MM.1S (cell line): Measurements from ENCODE around the gene GSG1L.

Source experiments
- EZH2phosphoT487 ChIP-seq: fragments of 300-600 bp; sonication (generic); IDR thresholded peaks from 2 replicates; pipeline ENCODE4 v1.6.1; 2018; ENCODE audit warnings: antibody characterized with exemption, low read length
- TF ChIP-seq, protein P1 (sequence below): fragments of 300-600 bp; sonication (generic); IDR thresholded peaks from 2 replicates; pipeline ENCODE4 v1.5.1; 2016; ENCODE audit warnings: antibody characterized with exemption, low read length, mixed read lengths

DNA sequence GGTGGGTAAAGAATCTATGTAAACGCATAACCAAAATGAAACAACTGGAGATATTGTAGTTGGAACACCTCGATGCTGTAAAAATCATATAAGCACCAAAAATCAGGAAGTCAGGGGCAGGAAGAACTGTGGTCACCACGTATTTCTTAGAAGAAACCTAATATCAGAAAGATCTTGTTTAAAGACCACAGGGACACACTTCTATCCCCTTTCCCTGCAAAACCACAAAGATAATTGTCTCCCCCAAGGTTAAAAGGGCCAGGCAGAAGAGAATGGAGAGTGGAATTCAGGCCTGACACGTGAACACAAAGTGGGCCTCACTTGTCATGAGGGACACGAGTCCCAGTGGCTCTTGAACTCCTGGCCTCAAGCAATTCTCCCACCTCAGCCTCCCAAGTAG is 68.1 kb downstream of the GSG1L start:
- TF ChIP-seq, protein P1, sequence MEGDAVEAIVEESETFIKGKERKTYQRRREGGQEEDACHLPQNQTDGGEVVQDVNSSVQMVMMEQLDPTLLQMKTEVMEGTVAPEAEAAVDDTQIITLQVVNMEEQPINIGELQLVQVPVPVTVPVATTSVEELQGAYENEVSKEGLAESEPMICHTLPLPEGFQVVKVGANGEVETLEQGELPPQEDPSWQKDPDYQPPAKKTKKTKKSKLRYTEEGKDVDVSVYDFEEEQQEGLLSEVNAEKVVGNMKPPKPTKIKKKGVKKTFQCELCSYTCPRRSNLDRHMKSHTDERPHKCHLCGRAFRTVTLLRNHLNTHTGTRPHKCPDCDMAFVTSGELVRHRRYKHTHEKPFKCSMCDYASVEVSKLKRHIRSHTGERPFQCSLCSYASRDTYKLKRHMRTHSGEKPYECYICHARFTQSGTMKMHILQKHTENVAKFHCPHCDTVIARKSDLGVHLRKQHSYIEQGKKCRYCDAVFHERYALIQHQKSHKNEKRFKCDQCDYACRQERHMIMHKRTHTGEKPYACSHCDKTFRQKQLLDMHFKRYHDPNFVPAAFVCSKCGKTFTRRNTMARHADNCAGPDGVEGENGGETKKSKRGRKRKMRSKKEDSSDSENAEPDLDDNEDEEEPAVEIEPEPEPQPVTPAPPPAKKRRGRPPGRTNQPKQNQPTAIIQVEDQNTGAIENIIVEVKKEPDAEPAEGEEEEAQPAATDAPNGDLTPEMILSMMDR = no peak
- TF ChIP-seq EZH2phosphoT487 = no peak
